Activated CD8-positive, alpha-beta T cell treated with anti-CD3 and anti-CD28 coated beads, Interleukin-2, amount 10 ng/mL, durations not matched to agents 7 days and 5 days (primary cell): ENCODE results near the gene SSC5D. TPM values are rescaled to one million over a fixed set of nuclear protein-coding genes. Genes with fewer than 3 reads are reported as not detected.
"Not testable (repeated sequence)": the region's sequence is repeated elsewhere in the genome, so short reads cannot be mapped to it uniquely, and the experiment has no call there.

Source experiments
- ATAC-seq: fragments of 150-1000 bp; cut with Tn5 transposase; one replicate; pipeline ENCODE4 v1.10.0; 2021; ENCODE audit warnings: moderate library complexity
- CTCF ChIA-PET: fragments of 350-600 bp; sonication (Branson Sonifier 250); formaldehyde crosslinking; loops from one replicate; lab custom pipeline; 2021; ENCODE audit warnings: antibody characterized with exemption; lab: Charles Lee
- POLR2A ChIA-PET: fragments of 350-600 bp; sonication (Branson Sonifier 250); formaldehyde crosslinking; loops from one replicate; lab custom pipeline; 2021; ENCODE audit warnings: antibody characterized with exemption; lab: Charles Lee
- DNase-seq: peaks from one replicate; pipeline ENCODE4 v3.0.0-alpha.2; 2020
- H3K27ac Mint-ChIP-seq: one replicate; pipeline ENCODE4 v1.8.0; 2021; ENCODE audit warnings: mild to moderate bottlenecking, mixed read lengths
- H3K27me3 Mint-ChIP-seq: one replicate; pipeline ENCODE4 v1.8.0; 2021; ENCODE audit warnings: low read depth, mixed read lengths
- H3K36me3 Mint-ChIP-seq: one replicate; pipeline ENCODE4 v1.8.0; 2021; ENCODE audit warnings: low read depth, mixed read lengths
- H3K4me1 Mint-ChIP-seq: one replicate; pipeline ENCODE4 v1.8.0; 2021; ENCODE audit warnings: low read depth, mixed read lengths
- H3K4me3 Mint-ChIP-seq: one replicate; pipeline ENCODE4 v1.8.0; 2021; ENCODE audit warnings: mild to moderate bottlenecking, mixed read lengths
- H3K9me3 Mint-ChIP-seq: one replicate; pipeline ENCODE4 v1.8.0; 2022; ENCODE audit warnings: mixed read lengths; ENCODE audit not compliant: insufficient read depth
- total RNA-seq, 2 experiments: library from RNA; stranded (reverse); gene quantifications; one replicate each; pipeline ENCODE4 v1.2.3, GENCODE V29; 2021

SSC5D gene
- total RNA-seq, 2 experiments from 2014 or later: 0.50 to 0.55 TPM

DNA sequence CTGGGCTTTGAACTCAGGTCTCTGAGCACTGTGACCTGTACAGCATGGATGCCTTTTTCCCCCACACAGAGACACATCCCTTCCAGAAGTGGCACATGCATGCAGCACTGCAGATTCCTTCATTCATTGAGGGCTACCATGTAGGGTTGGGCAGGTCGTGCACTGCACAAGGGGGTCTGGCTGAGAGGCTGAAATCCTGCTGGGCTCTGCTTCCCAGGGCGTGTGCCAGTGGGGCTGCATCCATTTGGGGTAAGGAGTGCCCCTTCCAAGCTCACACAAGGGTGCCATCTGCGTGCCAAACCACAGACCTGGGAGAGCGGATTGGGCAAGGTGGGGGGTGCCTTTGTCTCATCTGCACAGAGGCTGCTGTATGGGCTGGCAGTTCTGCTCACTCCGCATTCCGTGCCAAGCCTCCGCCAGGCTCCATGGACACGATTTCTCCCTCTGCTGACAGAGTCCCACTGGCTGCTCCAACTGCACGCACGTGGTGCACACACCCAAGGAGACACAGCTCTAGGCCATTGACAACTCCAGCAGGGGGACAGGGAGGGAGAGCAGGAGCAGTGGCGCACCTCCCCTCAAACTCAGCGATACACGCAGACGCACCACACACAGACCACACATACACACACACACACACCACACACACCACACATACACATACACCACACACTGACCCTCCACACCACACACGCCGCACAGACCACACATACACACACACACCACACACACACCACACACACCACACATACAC lies 40.6 kb upstream of the SSC5D start:
- DNase-seq: no peak
- CTCF ChIA-PET: interaction anchor here (0.6 kb wide), 1 partner anchor 11 kb away, joined by 3 read pairs; no protein-coding TSS in a partner anchor
- no peaks in the 10 kb centered on the region for H3K9me3 Mint-ChIP-seq
- peaks cover 3% of the 10 kb centered on the region for H3K4me1 Mint-ChIP-seq
- peaks cover 44% of the 10 kb centered on the region for H3K27me3 Mint-ChIP-seq
- peak; percentile 65 for ATAC-seq
- no peak overlapping the region for H3K4me3 Mint-ChIP-seq
- no peak overlapping the region for H3K27ac Mint-ChIP-seq
- POLR2A ChIA-PET: no interaction called here
- H3K36me3 Mint-ChIP-seq: no peaks in the 10 kb centered on the region

DNA sequence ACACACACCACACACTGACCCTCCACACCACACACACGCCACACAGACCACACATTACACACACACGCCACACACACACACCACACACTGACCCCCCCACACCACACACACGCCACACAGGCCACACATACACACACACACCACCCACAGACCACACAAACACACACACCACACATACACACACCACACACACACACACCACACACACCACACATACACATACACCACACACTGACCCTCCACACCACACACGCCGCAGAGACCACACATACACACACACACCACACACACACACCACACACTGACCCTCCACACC lies 40.1 kb upstream of the SSC5D start:
- POLR2A ChIA-PET, H3K27ac Mint-ChIP-seq, H3K4me1 Mint-ChIP-seq, H3K9me3 Mint-ChIP-seq, ATAC-seq, DNase-seq, H3K36me3 Mint-ChIP-seq, CTCF ChIA-PET, H3K4me3 Mint-ChIP-seq: not testable (repeated sequence)
- peaks cover 39% of the 10 kb centered on the region for H3K27me3 Mint-ChIP-seq

DNA sequence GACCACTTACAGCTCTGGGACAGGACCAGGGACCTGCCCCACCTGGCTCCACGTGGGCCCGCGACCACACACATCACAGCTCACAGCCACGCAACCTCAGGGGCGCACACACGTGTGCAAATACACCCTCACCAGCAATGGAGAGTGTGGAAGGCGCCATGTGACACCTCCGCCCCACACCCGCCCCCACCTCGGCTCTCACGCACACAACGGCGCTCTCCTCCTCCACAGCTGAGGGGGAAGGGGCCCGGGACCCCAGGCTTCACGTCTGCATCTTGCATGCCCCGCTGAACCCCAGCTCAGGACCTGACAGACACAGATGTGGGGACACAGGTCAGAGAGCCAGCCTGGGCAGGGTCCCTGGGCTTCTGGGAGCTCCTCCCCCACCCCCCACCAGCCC lies 38.8 kb upstream of the SSC5D start:
- Mint-ChIP-seq H3K27me3 (peaks cover 30% of the 10 kb centered on the region), H3K36me3 (peaks cover 7% of the 10 kb centered on the region), H3K4me1 (peaks cover 8% of the 10 kb centered on the region), H3K4me3 (no peak overlapping the region), H3K9me3 (no peaks in the 10 kb centered on the region), H3K27ac (no peak overlapping the region)
- ChIA-PET CTCF (no interaction called here), POLR2A (no interaction called here)
- no peak for ATAC-seq
- no peak for DNase-seq

GRCh38 chr19:55451163-55451964 lies 36.9 kb upstream of the SSC5D start:
- CTCF ChIA-PET: no interaction called here
- Mint-ChIP-seq H3K36me3 (peaks cover 10% of the 10 kb centered on the region), H3K9me3 (no peaks in the 10 kb centered on the region), H3K27ac (no peak overlapping the region), H3K4me3 (no peak overlapping the region), H3K27me3 (peaks cover 22% of the 10 kb centered on the region), H3K4me1 (peaks cover 8% of the 10 kb centered on the region)
- DNase-seq: no peak
- ATAC-seq: peak; percentile 18
- POLR2A ChIA-PET: no interaction called here

- ChIA-PET POLR2A (no interaction called here), CTCF (no interaction called here)
- H3K4me1 Mint-ChIP-seq: peaks cover 8% of the 10 kb centered on the region
- H3K27ac Mint-ChIP-seq: no peak overlapping the region
- no peak overlapping the region for H3K4me3 Mint-ChIP-seq
- no peaks in the 10 kb centered on the region for H3K9me3 Mint-ChIP-seq
- ATAC-seq (no peak), DNase-seq (no peak)
- H3K27me3 Mint-ChIP-seq: peaks cover 22% of the 10 kb centered on the region
- H3K36me3 Mint-ChIP-seq: peaks cover 10% of the 10 kb centered on the region
Observed at GRCh38 chr19:55451965-55452748, 36.1 kb upstream of the SSC5D start.

- CTCF ChIA-PET: interaction anchor here (0.6 to 1.6 kb wide), 7 partner anchors 12 to 311 kb away, joined by 3 to 7 read pairs (median 4); no protein-coding TSS in a partner anchor
- H3K4me3 Mint-ChIP-seq: no peak overlapping the region
- peaks cover 10% of the 10 kb centered on the region for H3K36me3 Mint-ChIP-seq
- H3K27ac Mint-ChIP-seq: no peak overlapping the region
- POLR2A ChIA-PET: interaction anchor here (0.9 kb wide), 1 partner anchor 44 kb away, joined by 4 read pairs; no protein-coding TSS in a partner anchor
- peak; percentile 65 for ATAC-seq
- H3K9me3 Mint-ChIP-seq: no peaks in the 10 kb centered on the region
- peaks cover 22% of the 10 kb centered on the region for H3K27me3 Mint-ChIP-seq
- H3K4me1 Mint-ChIP-seq: peaks cover 8% of the 10 kb centered on the region
- DNase-seq: peak; percentile 50
Observed at GRCh38 chr19:55452749-55453346, 35.4 kb upstream of the SSC5D start.

DNA sequence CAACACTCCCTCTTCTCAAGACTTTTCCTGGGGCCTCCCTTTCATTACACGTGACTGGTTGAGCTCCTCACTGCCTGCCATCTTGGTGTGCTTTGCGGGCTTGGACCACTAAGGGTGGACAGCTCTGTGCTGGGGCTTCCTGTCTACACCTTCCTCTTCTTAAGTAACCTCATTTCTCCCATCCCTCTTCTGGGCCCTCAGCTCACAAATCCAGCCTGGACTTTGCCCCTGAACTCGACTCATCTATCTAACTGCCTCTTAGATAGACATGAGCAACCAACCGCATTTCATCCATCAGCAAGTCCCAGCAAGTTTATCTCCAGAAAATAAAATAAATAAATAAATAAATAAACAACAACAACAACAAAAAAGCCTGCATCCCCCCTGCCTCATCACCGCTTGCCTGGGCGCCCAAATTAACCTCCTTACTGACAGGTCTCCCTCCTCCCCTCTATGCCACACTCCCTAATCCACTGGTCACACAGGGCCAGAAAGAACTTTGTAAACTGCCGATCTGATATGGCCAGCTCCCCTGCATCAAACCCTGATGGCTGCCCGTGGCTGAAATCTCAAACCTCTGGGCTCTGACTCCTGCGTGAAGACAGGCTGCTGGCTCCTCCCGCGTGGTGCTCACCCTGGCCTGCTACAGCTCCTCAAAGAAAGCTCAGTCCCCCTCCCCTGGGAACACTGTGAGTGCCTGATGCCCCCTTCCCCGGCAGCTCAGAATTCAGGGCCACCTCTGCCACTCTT lies 34.5 kb upstream of the SSC5D start:
- H3K36me3 Mint-ChIP-seq: peaks cover 10% of the 10 kb centered on the region
- H3K9me3 Mint-ChIP-seq: no peaks in the 10 kb centered on the region
- H3K27me3 Mint-ChIP-seq: peaks cover 22% of the 10 kb centered on the region
- no peak overlapping the region for H3K4me3 Mint-ChIP-seq
- POLR2A ChIA-PET: interaction anchor here (0.5 to 0.9 kb wide), 2 partner anchors 45 to 55 kb away, joined by 4 read pairs; no protein-coding TSS in a partner anchor
- ATAC-seq: no peak
- H3K27ac Mint-ChIP-seq: peak overlapping the region; percentile 20
- H3K4me1 Mint-ChIP-seq: peaks cover 8% of the 10 kb centered on the region
- no peak for DNase-seq
- CTCF ChIA-PET: interaction anchor here (0.6 to 1.6 kb wide), 9 partner anchors 12 to 312 kb away, joined by 3 to 7 read pairs (median 4); no protein-coding TSS in a partner anchor

DNA sequence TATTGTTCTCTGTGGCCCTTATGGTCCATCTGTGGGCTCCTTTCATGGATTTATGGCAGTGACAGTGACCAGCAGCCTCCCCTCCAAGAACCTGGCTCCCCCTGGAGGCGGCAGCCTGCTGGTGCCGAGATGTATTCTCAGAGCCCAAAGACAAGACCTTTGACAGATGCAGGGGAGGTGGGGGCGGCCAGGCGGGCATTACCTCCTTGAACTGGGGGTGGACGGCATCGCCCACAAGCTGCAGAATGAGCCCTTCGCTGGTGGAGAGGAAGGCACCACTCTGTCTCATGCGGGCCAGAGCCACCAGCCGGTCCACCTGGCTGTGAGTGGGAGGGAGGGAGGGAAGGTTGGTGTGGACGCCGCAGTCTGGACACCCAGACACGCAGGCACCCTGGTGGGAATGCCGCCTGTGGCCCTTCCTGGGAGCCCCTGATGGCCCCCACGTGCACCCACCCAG lies 33.4 kb upstream of the SSC5D start:
- ChIA-PET CTCF (interaction anchor here (1.4 kb wide), 1 partner anchor 32 kb away, joined by 3 read pairs; no protein-coding TSS in a partner anchor), POLR2A (no interaction called here)
- H3K36me3 Mint-ChIP-seq: peaks cover 10% of the 10 kb centered on the region
- H3K27me3 Mint-ChIP-seq: peaks cover 20% of the 10 kb centered on the region
- no peak overlapping the region for H3K27ac Mint-ChIP-seq
- ATAC-seq (peak; percentile 42), DNase-seq (peak; percentile 69)
- H3K9me3 Mint-ChIP-seq: no peaks in the 10 kb centered on the region
- H3K4me3 Mint-ChIP-seq: no peak overlapping the region
- H3K4me1 Mint-ChIP-seq: peaks cover 11% of the 10 kb centered on the region

- ChIA-PET CTCF (interaction anchor here (1.1 kb wide), 1 partner anchor 117 kb away, joined by 3 read pairs; the partner anchor contains the start of gene KMT5C), POLR2A (no interaction called here)
- Mint-ChIP-seq H3K4me1 (peaks cover 20% of the 10 kb centered on the region), H3K27me3 (peaks cover 15% of the 10 kb centered on the region), H3K27ac (no peak overlapping the region), H3K9me3 (no peaks in the 10 kb centered on the region), H3K4me3 (no peak overlapping the region), H3K36me3 (peaks cover 10% of the 10 kb centered on the region)
- no peak for ATAC-seq
- no peak for DNase-seq
Observed at GRCh38 chr19:55455576-55456235, 32.5 kb upstream of the SSC5D start.

DNA sequence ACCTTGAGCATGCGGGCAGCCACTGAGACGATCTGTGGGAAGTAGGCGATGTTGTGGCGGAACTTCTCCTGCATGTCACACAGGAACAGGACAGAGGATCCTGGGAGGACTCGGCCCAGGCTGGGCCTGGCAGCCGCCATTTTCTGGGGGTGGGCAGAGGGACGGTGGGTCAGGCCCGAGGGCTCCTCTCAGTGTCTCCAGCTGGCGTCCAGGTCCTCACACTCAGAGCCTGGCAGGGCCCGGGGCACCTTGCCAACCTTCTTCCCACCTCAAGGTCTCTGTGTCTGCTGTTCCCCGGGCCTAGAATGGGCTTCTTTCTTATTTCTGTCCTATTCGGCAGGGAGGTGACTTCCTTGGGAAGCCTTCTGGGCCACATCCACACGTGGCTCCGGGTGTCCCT lies 31.9 kb upstream of the SSC5D start:
- ChIA-PET POLR2A (no interaction called here), CTCF (interaction anchor here (1.1 kb wide), 1 partner anchor 117 kb away, joined by 3 read pairs; the partner anchor contains the start of gene KMT5C)
- DNase-seq: no peak
- H3K4me3 Mint-ChIP-seq: no peak overlapping the region
- no peaks in the 10 kb centered on the region for H3K9me3 Mint-ChIP-seq
- H3K4me1 Mint-ChIP-seq: peaks cover 26% of the 10 kb centered on the region
- H3K36me3 Mint-ChIP-seq: peaks cover 10% of the 10 kb centered on the region
- peaks cover 11% of the 10 kb centered on the region for H3K27me3 Mint-ChIP-seq
- ATAC-seq: no peak
- no peak overlapping the region for H3K27ac Mint-ChIP-seq
